ENCODE measurements around the gene IL1RAPL1. TPM values are rescaled to one million over a fixed set of nuclear protein-coding genes. Genes with fewer than 3 reads are reported as not detected.

Gene IL1RAPL1
- total RNA-seq, 1 donor from 2014 or later: not detected

DNA sequence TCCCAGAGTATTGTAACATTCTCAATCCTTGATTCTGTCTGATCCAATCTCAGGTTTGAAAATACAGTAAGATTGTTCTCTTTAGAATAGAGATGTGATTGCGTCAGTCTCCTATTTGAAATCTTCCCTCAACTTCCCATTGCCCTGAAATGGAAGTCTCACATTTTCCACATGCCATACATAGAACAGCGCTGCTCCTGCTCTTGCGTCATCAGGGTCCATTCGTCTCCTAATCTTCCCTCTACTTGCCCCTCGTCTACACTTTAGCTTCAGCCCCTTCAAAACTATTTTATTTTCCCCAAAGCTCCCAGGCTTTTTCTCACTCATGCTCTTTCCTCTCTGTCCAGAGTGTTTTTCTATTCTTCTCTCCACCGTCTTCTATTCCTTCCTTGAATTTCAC is 1326.4 kb downstream of the IL1RAPL1 start:
- Histone ChIP-seq H3K27ac (no peak overlapping the region), H3K4me3 (no peak overlapping the region), H3K9me3 (no peaks in the 10 kb centered on the region), H3K4me1 (no peaks in the 10 kb centered on the region), H3K27me3 (no peaks in the 10 kb centered on the region), H3K36me3 (no peaks in the 10 kb centered on the region)
- intact Hi-C loops (cut with DNase I): no loop called here
- no peak for DNase-seq (ENCODE audit: low spot score in 2 of 2)
- no peak for TF ChIP-seq CTCF (IDR thresholded peaks at IDR 0.05)

GRCh38 chrX:29922607-29923006 is 1335.4 kb downstream of the IL1RAPL1 start:
- Histone ChIP-seq H3K4me1 (no peaks in the 10 kb centered on the region), H3K27ac (no peak overlapping the region), H3K9me3 (no peaks in the 10 kb centered on the region), H3K36me3 (no peaks in the 10 kb centered on the region), H3K27me3 (no peaks in the 10 kb centered on the region), H3K4me3 (no peak overlapping the region)
- no peak for DNase-seq (ENCODE audit: low spot score in 2 of 2)
- no peak for TF ChIP-seq CTCF (IDR thresholded peaks at IDR 0.05)
- intact Hi-C loops (cut with DNase I): no loop called here

GRCh38 chrX:29926056-29926455 is 1338.8 kb downstream of the IL1RAPL1 start:
- Histone ChIP-seq H3K4me1 (no peaks in the 10 kb centered on the region), H3K4me3 (no peak overlapping the region), H3K27me3 (no peaks in the 10 kb centered on the region), H3K27ac (no peak overlapping the region), H3K9me3 (no peaks in the 10 kb centered on the region), H3K36me3 (no peaks in the 10 kb centered on the region)
- intact Hi-C loops (cut with DNase I): no loop called here
- no peak for TF ChIP-seq CTCF (IDR thresholded peaks at IDR 0.05)
- no peak for DNase-seq (ENCODE audit: low spot score in 2 of 2)

DNA sequence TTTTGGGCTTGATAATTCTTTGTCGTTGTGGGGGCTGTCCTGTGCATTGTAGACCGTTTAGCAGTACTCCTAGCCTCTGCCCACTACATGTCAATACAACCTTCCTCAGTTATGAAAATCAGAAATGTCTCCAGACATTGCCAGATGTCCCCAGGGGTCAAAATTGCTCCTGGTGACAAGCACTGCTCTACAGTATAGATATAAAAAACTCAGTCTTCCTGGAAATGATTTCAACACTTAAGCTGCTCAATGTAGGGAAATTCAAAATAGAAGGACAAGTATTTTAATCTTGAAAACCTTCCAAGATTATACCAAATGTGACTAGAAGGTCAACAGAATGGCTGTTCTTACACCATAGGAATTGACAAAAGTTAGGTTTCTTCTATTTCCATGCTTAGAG is 1339.4 kb downstream of the IL1RAPL1 start:
- no peaks in the 10 kb centered on the region for H3K27me3 ChIP-seq
- H3K27ac ChIP-seq: no peak overlapping the region
- intact Hi-C loops (cut with DNase I): no loop called here
- H3K36me3 ChIP-seq: no peaks in the 10 kb centered on the region
- H3K4me1 ChIP-seq: no peaks in the 10 kb centered on the region
- DNase-seq (ENCODE audit: low spot score in 2 of 2): no peak
- no peaks in the 10 kb centered on the region for H3K9me3 ChIP-seq
- no peak overlapping the region for H3K4me3 ChIP-seq
- no peak for TF ChIP-seq CTCF (IDR thresholded peaks at IDR 0.05)

GRCh38 chrX:29935455-29935854 is 1348.2 kb downstream of the IL1RAPL1 start:
- no peak overlapping the region for H3K4me3 ChIP-seq
- no peak for TF ChIP-seq CTCF (IDR thresholded peaks at IDR 0.05)
- no peaks in the 10 kb centered on the region for H3K36me3 ChIP-seq
- no peak overlapping the region for H3K27ac ChIP-seq
- no peaks in the 10 kb centered on the region for H3K27me3 ChIP-seq
- intact Hi-C loops (cut with DNase I): no loop called here
- DNase-seq (ENCODE audit: low spot score in 2 of 2): no peak
- H3K4me1 ChIP-seq: no peaks in the 10 kb centered on the region
- H3K9me3 ChIP-seq: no peaks in the 10 kb centered on the region

GRCh38 chrX:29940750-29941149 is 1353.5 kb downstream of the IL1RAPL1 start:
- no peaks in the 10 kb centered on the region for H3K4me1 ChIP-seq
- intact Hi-C loops (cut with DNase I): no loop called here
- H3K9me3 ChIP-seq: no peaks in the 10 kb centered on the region
- no peak for TF ChIP-seq CTCF (IDR thresholded peaks at IDR 0.05)
- H3K4me3 ChIP-seq: no peak overlapping the region
- H3K27ac ChIP-seq: no peak overlapping the region
- no peak for DNase-seq (ENCODE audit: low spot score in 2 of 2)
- no peaks in the 10 kb centered on the region for H3K36me3 ChIP-seq
- no peaks in the 10 kb centered on the region for H3K27me3 ChIP-seq
